Tibial nerve (tissue), 4 donors: Measurements from ENCODE around the gene LEF1. TPM values are rescaled to one million over a fixed set of nuclear protein-coding genes. Genes with fewer than 3 reads are reported as not detected.

Experiments used
- DNase-seq, 2 donors: peaks; one replicate each; pipeline ENCODE4 v3.0.0-alpha.2; 2019; ENCODE audit warnings: low spot score in 2 of 2
- H3K27ac ChIP-seq, 4 donors: fragments of 200-600 bp; sonication (generic) in 3 of 4; one replicate each; pipeline ENCODE4 v1.5.1; 2017 to 2019; ENCODE audit warnings: mild to moderate bottlenecking in 1 of 4
- H3K27me3 ChIP-seq, 2 donors: fragments of 200-600 bp; sonication (generic) in 1 of 2; one replicate each; pipeline versions ENCODE4 v1.5.1 to v1.6.0; 2017 to 2019
- H3K36me3 ChIP-seq, 3 donors: fragments of 200-600 bp; sonication (generic); one replicate each; pipeline ENCODE4 v1.5.1; 2018 to 2019
- H3K4me1 ChIP-seq, 4 donors: fragments of 200-600 bp; sonication (generic) in 3 of 4; one replicate each; pipeline ENCODE4 v1.5.1; 2017 to 2019
- H3K4me3 ChIP-seq, 4 donors: fragments of 200-600 bp; sonication (generic) in 3 of 4; one replicate each; pipeline ENCODE4 v1.5.1; 2017 to 2019; ENCODE audit warnings: mild to moderate bottlenecking in 1 of 4, moderate library complexity in 1 of 4
- H3K9me3 ChIP-seq, 4 donors: fragments of 200-600 bp; sonication (generic) in 3 of 4; one replicate each; pipeline ENCODE4 v1.5.1; 2017 to 2019
- EP300 ChIP-seq, 2 donors: sonication (generic); formaldehyde crosslinking; IDR thresholded peaks; one replicate each; pipeline ENCODE4 v1.6.1; 2017; ENCODE audit warnings: antibody characterized with exemption in 2 of 2, mild to moderate bottlenecking in 1 of 2
- POLR2A ChIP-seq, 2 donors: fragments of 450-650 bp; IDR thresholded peaks; one replicate each; pipeline ENCODE4 v1.6.1; 2017; ENCODE audit warnings: antibody characterized with exemption in 2 of 2, mild to moderate bottlenecking in 2 of 2, moderate library complexity in 2 of 2
- WGBS, 2 donors: methylation state at CpG; one replicate each; pipeline ENCODE4 v1.1.5; 2018; 5-methylcytosine and 5-hydroxymethylcytosine counted together
- total RNA-seq, 4 donors: library from RNA; depleted of rRNA; stranded (reverse); fragments of >200 nt; gene quantifications; one replicate each; pipeline ENCODE4 v1.1.0, GENCODE V29; 2016
- TF ChIP-seq, protein P1 (sequence below), 5 experiments: fragments of 200-600 bp in 3 of 5; fragments of 450-650 bp in 2 of 5; sonication (generic) in 3 of 5; IDR thresholded peaks; one replicate each; pipeline ENCODE4 v1.5.1; 2016 to 2019; ENCODE audit warnings: antibody characterized with exemption in 5 of 5, mild to moderate bottlenecking in 3 of 5, moderate library complexity in 2 of 5

Gene LEF1
- total RNA-seq, 4 donors from 2014 or later = 1.9 to 11.7 (median 8.3) TPM

DNA sequence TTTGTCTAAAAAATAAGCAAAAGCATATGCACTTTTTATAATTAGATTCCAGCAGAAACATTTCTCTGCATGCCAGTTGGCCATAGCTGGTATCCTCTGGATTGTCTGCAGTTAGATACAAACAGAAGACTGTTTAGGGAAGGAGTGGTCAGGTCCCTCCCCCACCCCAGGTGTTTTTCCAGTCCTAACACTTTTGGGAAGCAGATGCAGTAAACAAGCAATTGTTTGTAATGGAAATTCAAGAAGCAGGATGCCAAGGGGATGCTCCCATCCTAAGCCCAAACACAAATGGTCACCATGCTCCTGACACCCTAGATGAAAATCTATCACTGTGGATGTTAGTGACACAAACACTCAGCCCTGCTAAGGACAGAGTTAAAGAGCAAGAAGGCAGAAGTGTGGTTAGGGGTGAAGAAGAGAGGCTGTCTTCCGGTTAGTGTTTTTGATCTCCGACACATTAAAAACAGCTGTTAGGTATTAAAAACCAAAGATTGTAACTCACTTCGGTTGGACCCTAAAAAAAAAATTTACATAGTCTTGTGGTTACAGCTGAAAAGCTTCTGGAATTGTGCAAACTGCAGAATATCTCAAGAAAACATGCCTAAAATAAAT, 7.9 kb downstream of the LEF1 start:
- Histone ChIP-seq H3K27ac (no peak overlapping the region), H3K9me3 (no peaks in the 10 kb centered on the region), H3K4me3 (no peak overlapping the region), H3K4me1 (peaks cover 0 to 2% (median under 1%) of the 10 kb centered on the region in 4 donors), H3K36me3 (no peaks in the 10 kb centered on the region), H3K27me3 (peaks cover 3 to 56% of the 10 kb centered on the region in 2 donors)
- 60 to 66% methylated on average over 3 of the region's 3 CpGs for WGBS, 2 donors
- DNase-seq = no peak
- TF ChIP-seq, protein P1, sequence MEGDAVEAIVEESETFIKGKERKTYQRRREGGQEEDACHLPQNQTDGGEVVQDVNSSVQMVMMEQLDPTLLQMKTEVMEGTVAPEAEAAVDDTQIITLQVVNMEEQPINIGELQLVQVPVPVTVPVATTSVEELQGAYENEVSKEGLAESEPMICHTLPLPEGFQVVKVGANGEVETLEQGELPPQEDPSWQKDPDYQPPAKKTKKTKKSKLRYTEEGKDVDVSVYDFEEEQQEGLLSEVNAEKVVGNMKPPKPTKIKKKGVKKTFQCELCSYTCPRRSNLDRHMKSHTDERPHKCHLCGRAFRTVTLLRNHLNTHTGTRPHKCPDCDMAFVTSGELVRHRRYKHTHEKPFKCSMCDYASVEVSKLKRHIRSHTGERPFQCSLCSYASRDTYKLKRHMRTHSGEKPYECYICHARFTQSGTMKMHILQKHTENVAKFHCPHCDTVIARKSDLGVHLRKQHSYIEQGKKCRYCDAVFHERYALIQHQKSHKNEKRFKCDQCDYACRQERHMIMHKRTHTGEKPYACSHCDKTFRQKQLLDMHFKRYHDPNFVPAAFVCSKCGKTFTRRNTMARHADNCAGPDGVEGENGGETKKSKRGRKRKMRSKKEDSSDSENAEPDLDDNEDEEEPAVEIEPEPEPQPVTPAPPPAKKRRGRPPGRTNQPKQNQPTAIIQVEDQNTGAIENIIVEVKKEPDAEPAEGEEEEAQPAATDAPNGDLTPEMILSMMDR (IDR thresholded peaks at IDR 0.05) = no peak
- TF ChIP-seq POLR2A (IDR thresholded peaks at IDR 0.05) (no peak), EP300 (IDR thresholded peaks at IDR 0.05) (no peak)

DNA sequence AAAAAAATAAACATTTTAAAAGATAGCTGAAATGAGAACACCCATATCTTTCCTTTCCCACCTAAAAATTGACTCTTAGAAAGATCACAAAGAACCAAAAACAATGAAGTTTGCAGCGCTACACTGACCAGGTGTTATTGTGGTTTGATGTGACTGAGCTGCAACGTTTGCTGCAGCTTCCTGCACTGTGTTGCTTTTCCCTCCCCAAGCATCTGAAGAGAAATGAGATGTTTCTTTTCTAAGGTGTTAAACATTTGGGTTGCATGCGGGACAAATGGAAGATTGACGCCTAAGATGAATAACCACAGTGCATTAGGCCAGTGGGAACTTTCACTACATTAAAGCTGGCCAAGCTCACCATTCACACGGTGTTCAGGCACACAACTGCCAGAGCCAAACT, 8.9 kb downstream of the LEF1 start:
- DNase-seq = no peak
- Histone ChIP-seq H3K27me3 (peaks cover 0 to 46% of the 10 kb centered on the region in 2 donors), H3K4me3 (no peak overlapping the region), H3K4me1 (no peaks in the 10 kb centered on the region), H3K9me3 (no peaks in the 10 kb centered on the region), H3K27ac (no peak overlapping the region), H3K36me3 (no peaks in the 10 kb centered on the region)
- TF ChIP-seq, protein P1 (IDR thresholded peaks at IDR 0.05) = no peak
- TF ChIP-seq EP300 (IDR thresholded peaks at IDR 0.05) (no peak), POLR2A (IDR thresholded peaks at IDR 0.05) (no peak)
- 83 to 85% methylated on average over 5 of the region's 5 CpGs for WGBS, 2 donors

DNA sequence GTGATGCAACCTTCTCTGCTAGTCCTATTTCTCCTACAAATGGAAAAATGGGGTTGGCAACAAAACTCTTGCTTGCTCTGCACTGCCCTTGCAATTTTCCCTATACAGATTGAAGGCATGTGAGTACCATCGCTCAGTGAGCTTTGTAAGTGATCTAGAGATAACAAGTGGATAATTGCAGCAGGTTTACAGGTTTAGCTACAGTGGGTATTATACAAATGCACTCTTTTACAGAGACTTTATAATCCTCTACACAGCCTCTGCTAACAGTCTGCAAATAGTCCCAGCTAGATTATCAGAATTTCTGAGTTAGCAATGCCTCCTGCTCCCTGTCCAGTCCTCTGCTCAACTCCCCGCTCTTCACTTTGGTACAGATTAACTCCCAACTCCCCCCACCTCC, 11.1 kb downstream of the LEF1 start:
- Histone ChIP-seq H3K9me3 (no peaks in the 10 kb centered on the region), H3K27ac (no peak overlapping the region), H3K36me3 (no peaks in the 10 kb centered on the region), H3K4me3 (no peak overlapping the region), H3K27me3 (peaks cover 0 to 26% of the 10 kb centered on the region in 2 donors), H3K4me1 (no peaks in the 10 kb centered on the region)
- DNase-seq = no peak
- WGBS, 2 donors = 93 to 95% methylated on average over 2 of the region's 2 CpGs
- TF ChIP-seq, protein P1 (IDR thresholded peaks at IDR 0.05) = no peak
- no peak for TF ChIP-seq EP300 (IDR thresholded peaks at IDR 0.05)
- TF ChIP-seq POLR2A (IDR thresholded peaks at IDR 0.05) = no peak

DNA sequence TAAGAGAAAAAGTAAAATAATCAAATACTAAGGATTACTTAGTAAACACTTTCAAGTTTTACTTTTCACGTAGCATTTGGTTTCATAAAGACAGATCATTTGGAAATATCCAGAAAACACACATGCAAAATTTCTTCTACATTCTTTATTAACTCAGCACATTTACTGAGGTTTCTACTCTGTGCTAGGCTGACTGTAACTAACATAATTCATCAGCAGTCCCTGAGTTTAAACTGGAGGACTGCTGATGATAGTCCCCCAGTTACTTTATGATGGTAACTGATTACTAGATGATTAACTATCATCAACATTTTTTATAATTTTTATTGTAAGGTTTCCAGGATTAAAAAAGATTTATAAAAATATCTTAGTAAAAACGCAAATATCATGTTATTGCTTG, 12.3 kb downstream of the LEF1 start:
- H3K9me3 ChIP-seq = no peaks in the 10 kb centered on the region
- no peaks in the 10 kb centered on the region for H3K4me1 ChIP-seq
- DNase-seq = no peak
- no peak for TF ChIP-seq POLR2A (IDR thresholded peaks at IDR 0.05)
- no peak for TF ChIP-seq EP300 (IDR thresholded peaks at IDR 0.05)
- TF ChIP-seq, protein P1 (IDR thresholded peaks at IDR 0.05) = no peak
- 91 to 93% methylated on average over 2 of the region's 2 CpGs for WGBS, 2 donors
- no peak overlapping the region for H3K4me3 ChIP-seq
- H3K27me3 ChIP-seq = peaks cover 0 to 15% of the 10 kb centered on the region in 2 donors
- no peak overlapping the region for H3K27ac ChIP-seq
- H3K36me3 ChIP-seq = no peaks in the 10 kb centered on the region

DNA sequence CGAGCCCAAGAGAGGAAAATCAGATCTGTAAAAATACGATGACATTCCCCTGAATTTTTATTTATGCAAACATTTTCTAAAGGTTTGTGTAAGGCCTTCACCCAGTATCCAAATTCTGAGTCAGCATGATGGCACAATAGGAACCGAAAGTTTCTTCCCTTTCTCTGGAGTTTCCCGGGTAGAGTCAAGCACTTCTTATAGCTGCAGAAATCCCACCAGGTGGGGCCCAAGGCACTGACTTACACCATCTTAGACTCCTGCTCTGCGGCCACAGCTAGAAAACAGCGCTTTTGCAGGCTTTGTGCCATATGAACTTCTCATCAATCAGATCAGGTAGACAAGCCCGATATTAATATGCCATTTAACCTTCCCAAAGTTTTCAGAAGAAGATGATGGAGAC, 13.4 kb downstream of the LEF1 start:
- no peaks in the 10 kb centered on the region for H3K9me3 ChIP-seq
- H3K4me1 ChIP-seq = no peaks in the 10 kb centered on the region
- no peaks in the 10 kb centered on the region for H3K36me3 ChIP-seq
- TF ChIP-seq, protein P1 (IDR thresholded peaks at IDR 0.05) = no peak
- no peak for TF ChIP-seq EP300 (IDR thresholded peaks at IDR 0.05)
- TF ChIP-seq POLR2A (IDR thresholded peaks at IDR 0.05) = no peak
- no peak overlapping the region for H3K27ac ChIP-seq
- no peak for DNase-seq
- WGBS, 2 donors = 60 to 63% methylated on average over 7 of the region's 7 CpGs
- no peak overlapping the region for H3K4me3 ChIP-seq
- peaks cover 0 to 7% of the 10 kb centered on the region in 2 donors for H3K27me3 ChIP-seq
